ENCODE results near the gene CCL22.

Gene CCL22

GRCh38 chr16:57358527-57359095 is at the start of gene CCL22:
Gene CCL22 (plus strand): TSS chr16:57358783. CDS start chr16:57358817, 34 bp downstream.
- H3K27ac ChIP-seq = no peak within 1 kb of the TSS
- TF ChIP-seq CTCF (IDR thresholded peaks at IDR 0.05) = no peak
- no peaks in the 10 kb centered on the region for H3K4me1 ChIP-seq
- intact Hi-C loops (cut with DNase I; ENCODE audit: low total_unique reads) = no loop called here
- no peak within 1 kb of the TSS for H3K4me3 ChIP-seq
- DNase-seq = peak in 1 of 2 donors; percentile 47
- H3K9me3 ChIP-seq = no peaks in the 10 kb centered on the region
- no peaks in the 10 kb centered on the region for H3K27me3 ChIP-seq
- no peaks in the 10 kb centered on the region for H3K36me3 ChIP-seq

- no peak for DNase-seq
- Histone ChIP-seq H3K27me3 (no peaks in the 10 kb centered on the region), H3K9me3 (no peaks in the 10 kb centered on the region), H3K4me3 (no peak overlapping the region), H3K4me1 (peaks cover 5 to 44% (median 18%) of the 10 kb centered on the region in 4 donors), H3K36me3 (no peaks in the 10 kb centered on the region), H3K27ac (peak overlapping the region; percentile 60 to 66)
- intact Hi-C loops (cut with DNase I; ENCODE audit: low total_unique reads) = no loop called here
- TF ChIP-seq CTCF (IDR thresholded peaks at IDR 0.05) = no peak
Observed at GRCh38 chr16:57310801-57311200, 47.8 kb upstream of the CCL22 start.

- no peak for TF ChIP-seq CTCF (IDR thresholded peaks at IDR 0.05)
- H3K4me1 ChIP-seq = peaks cover 11 to 64% (median 42%) of the 10 kb centered on the region in 4 donors
- no peak overlapping the region for H3K4me3 ChIP-seq
- peak overlapping the region in 1 of 2 donors; percentile 87 for H3K27ac ChIP-seq
- intact Hi-C loops (cut with DNase I; ENCODE audit: low total_unique reads) = no loop called here
- no peaks in the 10 kb centered on the region for H3K9me3 ChIP-seq
- no peak for DNase-seq
- H3K36me3 ChIP-seq = no peaks in the 10 kb centered on the region
- H3K27me3 ChIP-seq = no peaks in the 10 kb centered on the region
Observed at GRCh38 chr16:57313509-57313908, 45.1 kb upstream of the CCL22 start.

- no peaks in the 10 kb centered on the region for H3K36me3 ChIP-seq
- H3K4me1 ChIP-seq = peaks cover 11 to 68% (median 43%) of the 10 kb centered on the region in 4 donors
- intact Hi-C loops (cut with DNase I; ENCODE audit: low total_unique reads) = no loop called here
- H3K27me3 ChIP-seq = no peaks in the 10 kb centered on the region
- no peak for TF ChIP-seq CTCF (IDR thresholded peaks at IDR 0.05)
- H3K27ac ChIP-seq = peak overlapping the region; percentile 24 to 87
- H3K9me3 ChIP-seq = no peaks in the 10 kb centered on the region
- no peak overlapping the region for H3K4me3 ChIP-seq
- DNase-seq = no peak
Observed at GRCh38 chr16:57314161-57314785, 44.3 kb upstream of the CCL22 start.

GRCh38 chr16:57315416-57315815 is 43.2 kb upstream of the CCL22 start:
- no peaks in the 10 kb centered on the region for H3K9me3 ChIP-seq
- no peak overlapping the region for H3K4me3 ChIP-seq
- peaks cover 11 to 63% (median 42%) of the 10 kb centered on the region in 4 donors for H3K4me1 ChIP-seq
- H3K27me3 ChIP-seq = no peaks in the 10 kb centered on the region
- no peak for DNase-seq
- peak overlapping the region; percentile 76 to 87 for H3K27ac ChIP-seq
- H3K36me3 ChIP-seq = no peaks in the 10 kb centered on the region
- TF ChIP-seq CTCF (IDR thresholded peaks at IDR 0.05) = no peak
- intact Hi-C loops (cut with DNase I; ENCODE audit: low total_unique reads) = no loop called here

All from tibial artery (tissue), 4 donors.